Naive thymus-derived CD8-positive, alpha-beta T cell (primary cell): ENCODE data around the gene SPNS3. TPM values are rescaled to one million over a fixed set of nuclear protein-coding genes. Genes with fewer than 3 reads are reported as not detected.
A peak's percentile ranks its signal among the peaks of the same experiment; 100 is the strongest.

Source experiments
- ATAC-seq, 2 donors: fragments of 150-1000 bp; cut with Tn5 transposase in 1 of 2; sonication (Bioruptor Pico), chemical (Tn5 transposase) in 1 of 2; 1 replicate in 1 of 2; 2 replicates in 1 of 2; pipeline ENCODE4 v1.10.0; 2021; ENCODE audit warnings: mild to moderate bottlenecking in 2 of 2, moderate library complexity in 2 of 2
- POLR2A ChIA-PET: fragments of 350-600 bp; sonication (Branson Sonifier 250); formaldehyde crosslinking; loops from one replicate; lab custom pipeline; 2021; ENCODE audit warnings: antibody characterized with exemption; lab: Charles Lee
- DNase-seq, 10 donors: peaks; one replicate each; pipeline versions ENCODE4 v3.0.0 to v3.0.0-alpha.2; 2020 to 2022
- H3K27ac Mint-ChIP-seq, 10 donors: one replicate each; pipeline ENCODE4 v1.8.0; 2020 to 2022; ENCODE audit warnings: mild to moderate bottlenecking in 10 of 10, mixed read lengths in 10 of 10, moderate library complexity in 4 of 10, inconsistent platforms in 1 of 10
- H3K27me3 Mint-ChIP-seq, 5 donors: one replicate each; pipeline ENCODE4 v1.8.0; 2021 to 2022; ENCODE audit warnings: mixed read lengths in 5 of 5
- H3K36me3 Mint-ChIP-seq, 3 donors: one replicate each; pipeline ENCODE4 v1.8.0; 2020 to 2022; ENCODE audit warnings: mixed read lengths in 3 of 3, mild to moderate bottlenecking in 2 of 3, inconsistent platforms in 1 of 3
- H3K4me1 Mint-ChIP-seq, 4 donors: one replicate each; pipeline ENCODE4 v1.8.0; 2021 to 2022; ENCODE audit warnings: mixed read lengths in 4 of 4
- H3K4me3 Mint-ChIP-seq, 10 donors: one replicate each; pipeline ENCODE4 v1.8.0; 2020 to 2022; ENCODE audit warnings: mild to moderate bottlenecking in 10 of 10, mixed read lengths in 10 of 10, moderate library complexity in 6 of 10, inconsistent platforms in 1 of 10
- H3K9me3 Mint-ChIP-seq, 9 donors: one replicate each; pipeline ENCODE4 v1.8.0; 2020 to 2022; ENCODE audit warnings: mixed read lengths in 9 of 9, mild to moderate bottlenecking in 3 of 9, inconsistent platforms in 1 of 9, moderate library complexity in 1 of 9
- polyA plus RNA-seq, 3 donors: library from polyadenylated mRNA; unstranded; fragments of 300-500 nt; fragmentation: Illumina TruSeq; gene quantifications; one replicate each; pipeline ENCODE4 v1.2.3, GENCODE V29; 2021
- total RNA-seq, 8 experiments: library from RNA in 2 of 8; stranded (reverse) in 2 of 8; gene quantifications; one replicate each; pipeline ENCODE4 v1.2.3 and lab custom pipeline; 2021 to 2026

Gene SPNS3
- total and polyA plus RNA-seq, 5 experiments from 2014 or later: 4.3 to 18.9 (median 11.6) TPM

GRCh38 chr17:4501295-4501949 lies 67.7 kb downstream of the SPNS3 start:
- Mint-ChIP-seq H3K27ac (no peak overlapping the region), H3K4me3 (peak overlapping the region in 2 of 10 donors; percentile 20 to 39), H3K4me1 (peaks cover 23 to 44% (median 39%) of the 10 kb centered on the region in 4 donors), H3K27me3 (peaks cover 3 to 24% (median 18%) of the 10 kb centered on the region in 5 donors), H3K36me3 (no peaks in the 10 kb centered on the region), H3K9me3 (no peaks in the 10 kb centered on the region)
- POLR2A ChIA-PET: interaction anchor here (1.0 to 1.8 kb wide), 3 partner anchors 8 to 20 kb away, joined by 3 to 5 read pairs (median 4); no protein-coding TSS in a partner anchor
- no peak for ATAC-seq
- no peak for DNase-seq

- H3K4me1 Mint-ChIP-seq: peaks cover 25 to 45% (median 41%) of the 10 kb centered on the region in 4 donors
- ATAC-seq (no peak), DNase-seq (no peak)
- POLR2A ChIA-PET: interaction anchor here (1.1 kb wide), 1 partner anchor 17 kb away, joined by 3 read pairs; no protein-coding TSS in a partner anchor
- no peak overlapping the region for H3K4me3 Mint-ChIP-seq
- H3K9me3 Mint-ChIP-seq: no peaks in the 10 kb centered on the region
- H3K27me3 Mint-ChIP-seq: peaks cover 3 to 24% (median 18%) of the 10 kb centered on the region in 5 donors
- H3K36me3 Mint-ChIP-seq: no peaks in the 10 kb centered on the region
- peak overlapping the region in 1 of 10 donors; percentile 39 for H3K27ac Mint-ChIP-seq
Observed at GRCh38 chr17:4502466-4503154, 68.9 kb downstream of the SPNS3 start.

DNA sequence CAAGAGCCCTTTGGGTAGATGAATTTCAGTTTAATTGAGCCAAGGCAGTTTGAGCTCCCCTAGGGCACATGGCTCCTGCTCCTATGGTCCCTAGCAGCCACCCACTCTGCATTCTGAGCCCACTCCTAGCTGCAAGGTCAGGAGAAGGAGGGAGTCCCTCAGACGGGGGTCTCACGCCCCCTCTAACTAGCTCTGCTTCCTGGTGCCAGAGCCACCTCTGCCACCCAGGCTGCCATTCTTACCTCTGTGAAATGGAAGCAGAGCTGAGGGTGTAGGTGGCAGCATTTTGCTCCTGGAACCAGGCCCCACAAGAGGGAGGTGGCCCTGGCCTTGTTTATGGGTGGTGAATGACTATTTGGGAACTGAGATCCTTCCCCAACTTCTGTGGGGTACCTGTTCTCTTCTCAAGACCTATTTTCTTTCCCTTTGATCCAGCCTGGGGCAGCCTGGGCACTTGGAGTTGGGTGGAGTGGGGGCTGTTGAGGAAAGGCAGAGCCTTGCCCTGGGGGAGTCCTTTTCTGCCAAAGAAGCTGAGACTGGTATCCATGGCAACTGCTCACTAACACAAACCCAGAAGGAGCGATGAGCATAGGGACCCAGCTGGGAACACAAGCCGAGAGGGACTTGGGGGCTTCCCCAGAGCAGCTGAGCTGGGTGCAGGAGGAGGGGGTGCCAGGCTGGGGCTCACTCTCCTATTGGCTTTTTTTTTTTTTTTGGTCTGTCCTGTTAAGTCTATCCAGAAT lies 69.7 kb downstream of the SPNS3 start:
- DNase-seq (no peak), ATAC-seq (no peak)
- Mint-ChIP-seq H3K9me3 (no peaks in the 10 kb centered on the region), H3K4me3 (peak overlapping the region in 4 of 10 donors; percentile 10 to 41 (median 18)), H3K27ac (peak overlapping the region in 1 of 10 donors; percentile 73), H3K27me3 (peaks cover 3 to 24% (median 18%) of the 10 kb centered on the region in 5 donors), H3K4me1 (peaks cover 28 to 50% (median 44%) of the 10 kb centered on the region in 4 donors), H3K36me3 (no peaks in the 10 kb centered on the region)
- POLR2A ChIA-PET: no interaction called here

GRCh38 chr17:4504188-4504587 lies 70.4 kb downstream of the SPNS3 start:
- POLR2A ChIA-PET: interaction anchor here (0.7 to 1.3 kb wide), 2 partner anchors 18 to 32 kb away, joined by 3 read pairs; no protein-coding TSS in a partner anchor
- Mint-ChIP-seq H3K36me3 (no peaks in the 10 kb centered on the region), H3K27me3 (peaks cover 3 to 24% (median 18%) of the 10 kb centered on the region in 5 donors), H3K9me3 (no peaks in the 10 kb centered on the region), H3K4me3 (peak overlapping the region in 7 of 10 donors; percentile 15 to 60 (median 41)), H3K27ac (peak overlapping the region in 4 of 10 donors; percentile 63 to 79 (median 68)), H3K4me1 (peaks cover 34 to 57% (median 50%) of the 10 kb centered on the region in 4 donors)
- ATAC-seq: peak in 1 of 2 donors; percentile 46
- peak in 1 of 10 donors; percentile 15 for DNase-seq

DNA sequence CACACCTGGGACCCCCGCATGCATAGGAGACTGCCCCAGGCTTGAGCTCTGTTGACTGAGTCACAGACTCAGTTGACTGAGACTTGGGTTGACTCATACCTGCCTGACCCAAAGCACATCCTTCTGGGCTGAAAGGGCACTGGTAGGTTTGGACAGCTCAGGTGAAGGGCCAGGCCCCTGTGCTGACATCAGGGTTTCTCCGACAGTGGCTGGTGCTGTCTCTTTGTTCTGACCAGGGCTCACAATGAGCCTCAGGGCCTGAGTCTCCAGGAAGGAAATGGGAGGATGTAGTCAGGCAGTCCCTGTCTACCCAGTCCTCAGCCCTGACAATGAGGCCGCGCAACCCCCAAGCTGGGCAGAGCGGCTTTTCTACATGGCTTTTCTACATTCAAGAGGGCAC lies 71.4 kb downstream of the SPNS3 start:
- peaks cover 34 to 54% (median 49%) of the 10 kb centered on the region in 4 donors for H3K4me1 Mint-ChIP-seq
- H3K4me3 Mint-ChIP-seq: peak overlapping the region in 6 of 10 donors; percentile 7 to 42 (median 25)
- peaks cover 3 to 24% (median 15%) of the 10 kb centered on the region in 5 donors for H3K27me3 Mint-ChIP-seq
- DNase-seq (no peak), ATAC-seq (no peak)
- H3K27ac Mint-ChIP-seq: peak overlapping the region in 2 of 10 donors; percentile 21 to 78
- POLR2A ChIA-PET: interaction anchor here (1.3 kb wide), 1 partner anchor 19 kb away, joined by 3 read pairs; no protein-coding TSS in a partner anchor
- H3K36me3 Mint-ChIP-seq: no peaks in the 10 kb centered on the region
- H3K9me3 Mint-ChIP-seq: no peaks in the 10 kb centered on the region

DNA sequence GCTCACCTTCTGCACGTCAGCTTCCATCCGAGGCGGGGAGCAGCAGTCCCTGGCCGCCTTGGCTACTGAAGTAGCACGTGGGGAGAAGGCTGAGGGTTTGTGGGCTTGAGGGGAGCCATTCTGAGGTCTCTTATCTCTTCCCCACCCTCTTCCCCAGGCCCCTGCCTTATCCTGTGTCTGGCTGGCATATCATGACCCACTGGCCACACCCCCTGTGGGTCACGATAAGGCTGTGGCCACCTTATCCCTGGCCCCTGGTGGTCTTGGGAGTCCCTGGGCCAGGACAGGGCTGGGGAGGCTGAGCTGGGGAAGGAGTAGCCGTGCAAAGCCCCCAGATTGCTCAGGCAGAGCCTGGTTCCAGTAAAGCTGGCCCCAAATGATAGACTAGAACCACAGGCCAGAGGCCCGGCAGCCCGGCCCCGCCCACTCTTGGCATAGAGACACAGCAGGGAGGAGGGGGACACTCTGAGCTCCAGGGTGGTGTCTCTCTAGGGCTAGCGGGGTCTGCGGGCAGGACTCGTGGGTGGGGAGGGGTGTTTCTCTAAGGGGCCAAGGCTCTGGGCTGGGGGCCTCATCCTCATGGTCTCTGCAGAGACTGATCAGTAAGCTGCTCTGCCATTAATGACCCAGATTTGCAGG lies 72.6 kb downstream of the SPNS3 start:
- POLR2A ChIA-PET: no interaction called here
- ATAC-seq (no peak), DNase-seq (no peak)
- Mint-ChIP-seq H3K27ac (no peak overlapping the region), H3K27me3 (peaks cover 3 to 20% (median 9%) of the 10 kb centered on the region in 5 donors), H3K4me1 (peaks cover 29 to 50% (median 44%) of the 10 kb centered on the region in 4 donors), H3K4me3 (peak overlapping the region in 1 of 10 donors; percentile 56), H3K36me3 (no peaks in the 10 kb centered on the region), H3K9me3 (no peaks in the 10 kb centered on the region)

GRCh38 chr17:4506892-4507291 lies 73.2 kb downstream of the SPNS3 start:
- POLR2A ChIA-PET: no interaction called here
- H3K4me3 Mint-ChIP-seq: no peak overlapping the region
- peaks cover 29 to 48% (median 41%) of the 10 kb centered on the region in 4 donors for H3K4me1 Mint-ChIP-seq
- no peak for ATAC-seq
- no peaks in the 10 kb centered on the region for H3K9me3 Mint-ChIP-seq
- DNase-seq: no peak
- no peak overlapping the region for H3K27ac Mint-ChIP-seq
- H3K27me3 Mint-ChIP-seq: peaks cover 3 to 16% (median 7%) of the 10 kb centered on the region in 5 donors
- H3K36me3 Mint-ChIP-seq: no peaks in the 10 kb centered on the region

GRCh38 chr17:4507361-4508111 lies 73.8 kb downstream of the SPNS3 start:
- H3K9me3 Mint-ChIP-seq: no peaks in the 10 kb centered on the region
- H3K36me3 Mint-ChIP-seq: no peaks in the 10 kb centered on the region
- POLR2A ChIA-PET: no interaction called here
- ATAC-seq (no peak), DNase-seq (no peak)
- H3K27ac Mint-ChIP-seq: peak overlapping the region in 3 of 10 donors; percentile 4 to 73 (median 37)
- peaks cover 29 to 48% (median 41%) of the 10 kb centered on the region in 4 donors for H3K4me1 Mint-ChIP-seq
- peak overlapping the region in 1 of 10 donors; percentile 48 for H3K4me3 Mint-ChIP-seq
- H3K27me3 Mint-ChIP-seq: peaks cover 3 to 13% (median 6%) of the 10 kb centered on the region in 5 donors

GRCh38 chr17:4508207-4508606 lies 74.5 kb downstream of the SPNS3 start:
- POLR2A ChIA-PET: interaction anchor here (1.4 kb wide), 1 partner anchor 8 kb away, joined by 5 read pairs; no protein-coding TSS in a partner anchor
- Mint-ChIP-seq H3K4me3 (peak overlapping the region in 1 of 10 donors; percentile 48), H3K36me3 (no peaks in the 10 kb centered on the region), H3K27ac (peak overlapping the region in 3 of 10 donors; percentile 37 to 75 (median 73)), H3K4me1 (peaks cover 30 to 48% (median 40%) of the 10 kb centered on the region in 4 donors), H3K9me3 (no peaks in the 10 kb centered on the region), H3K27me3 (peaks cover 0 to 9% (median 1%) of the 10 kb centered on the region in 5 donors)
- ATAC-seq (no peak), DNase-seq (no peak)

DNA sequence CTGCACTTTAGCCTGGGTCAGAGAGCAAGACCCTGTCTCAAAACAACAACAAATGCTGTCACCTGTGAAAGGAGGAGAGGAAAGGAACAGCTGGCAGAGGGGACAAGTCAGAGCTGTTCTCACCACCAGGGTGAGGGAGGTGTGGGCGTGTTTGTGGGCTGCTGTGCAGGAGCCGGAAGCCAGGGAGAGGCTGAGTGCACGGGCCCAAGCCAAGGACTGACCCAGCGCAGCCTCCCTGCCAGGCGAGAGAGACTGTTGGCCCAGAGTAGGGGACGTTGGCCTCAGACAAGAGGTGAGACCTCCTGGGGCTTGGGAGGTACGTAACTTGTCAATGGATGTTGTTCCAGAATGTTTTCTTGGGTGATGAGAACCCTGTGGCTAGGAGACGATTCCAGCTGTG lies 75.7 kb downstream of the SPNS3 start:
- ATAC-seq: peak; percentile 73 to 83
- Mint-ChIP-seq H3K9me3 (no peaks in the 10 kb centered on the region), H3K27me3 (peaks cover 0 to 2% (median 0%) of the 10 kb centered on the region in 5 donors), H3K36me3 (no peaks in the 10 kb centered on the region), H3K4me1 (peaks cover 24 to 37% (median 32%) of the 10 kb centered on the region in 4 donors), H3K4me3 (peak overlapping the region in 5 of 10 donors; percentile 40 to 68 (median 48)), H3K27ac (peak overlapping the region in 5 of 10 donors; percentile 29 to 87 (median 67))
- peak in 2 of 10 donors; percentile 29 to 33 for DNase-seq
- POLR2A ChIA-PET: interaction anchor here (1.4 kb wide), 1 partner anchor 9 kb away, joined by 5 read pairs; no protein-coding TSS in a partner anchor
